Upper lobe of left lung (tissue), 6 donors: ENCODE data around the gene AGAP1. TPM values are rescaled to one million over a fixed set of nuclear protein-coding genes. Genes with fewer than 3 reads are reported as not detected.

Experiments
- ATAC-seq, 2 donors: fragments of 200-7000 bp; cut with Tn5 transposase; one replicate each; pipeline ENCODE4 v1.9.1; 2022; ENCODE audit warnings: mild to moderate bottlenecking in 2 of 2, moderate library complexity in 2 of 2; ENCODE audit not compliant: low FRiP score in 2 of 2
- DNase-seq, 2 donors: peaks; one replicate each; pipeline ENCODE4 v3.0.0-alpha.2; 2019 to 2020
- H3K27ac ChIP-seq, 4 donors: fragments of 200-600 bp; sonication (generic); one replicate each; pipeline ENCODE4 v1.5.1; 2016 to 2019
- H3K27me3 ChIP-seq, 4 donors: fragments of 200-600 bp; sonication (generic); one replicate each; pipeline ENCODE4 v1.5.1; 2017 to 2019
- H3K36me3 ChIP-seq, 4 donors: fragments of 200-600 bp; sonication (generic); one replicate each; pipeline ENCODE4 v1.5.1; 2016 to 2019
- H3K4me1 ChIP-seq, 4 donors: fragments of 200-600 bp; sonication (generic); one replicate each; pipeline ENCODE4 v1.5.1; 2018 to 2019
- H3K4me3 ChIP-seq, 4 donors: fragments of 200-600 bp; sonication (generic); one replicate each; pipeline ENCODE4 v1.5.1; 2017 to 2019; ENCODE audit warnings: mild to moderate bottlenecking in 2 of 4, moderate library complexity in 1 of 4
- H3K9me3 ChIP-seq, 4 donors: fragments of 200-600 bp; sonication (generic); one replicate each; pipeline ENCODE4 v1.5.1; 2018 to 2019
- EP300 ChIP-seq, 4 donors: sonication (generic); formaldehyde crosslinking; IDR thresholded peaks; one replicate each; pipeline ENCODE4 v1.5.1; 2017; ENCODE audit warnings: antibody characterized with exemption in 4 of 4, control low read depth in 2 of 4
- POLR2A ChIP-seq, 4 donors: fragments of 450-650 bp; IDR thresholded peaks; one replicate each; pipeline ENCODE4 v1.5.1; 2016 to 2017; ENCODE audit warnings: antibody characterized with exemption in 4 of 4, mild to moderate bottlenecking in 2 of 4
- POLR2AphosphoS5 ChIP-seq, 2 donors: sonication (generic); formaldehyde crosslinking; IDR thresholded peaks; one replicate each; pipeline ENCODE4 v1.5.1; 2017; ENCODE audit warnings: antibody characterized with exemption in 2 of 2
- WGBS, 2 donors: methylation state at CpG; one replicate each; pipeline ENCODE4 v1.1.5; 2017 to 2018; 5-methylcytosine and 5-hydroxymethylcytosine counted together
- total RNA-seq, 6 donors: library from RNA; depleted of rRNA in 4 of 6; stranded (reverse); fragments of >200 nt in 4 of 6; gene quantifications; one replicate each; pipeline versions ENCODE4 v1.1.0 to v1.2.1, GENCODE V29; 2016 to 2021
- TF ChIP-seq, protein P1 (sequence below), 6 experiments: fragments of 450-650 bp in 4 of 6; fragments of 200-600 bp in 2 of 6; sonication (generic) in 2 of 6; IDR thresholded peaks; one replicate each; pipeline ENCODE4 v1.5.1; 2016 to 2019; ENCODE audit warnings: antibody characterized with exemption in 6 of 6
- donor health status: DM: no; HTN: no; CAD: no; lungs with moderate emphysema.
- donor health status: DM: no; HTN: yes; CAD: no; lungs with severe emphysema.

AGAP1 gene
- total RNA-seq, 6 donors from 2014 or later: 25.5 to 45.1 (median 30.7) TPM

DNA sequence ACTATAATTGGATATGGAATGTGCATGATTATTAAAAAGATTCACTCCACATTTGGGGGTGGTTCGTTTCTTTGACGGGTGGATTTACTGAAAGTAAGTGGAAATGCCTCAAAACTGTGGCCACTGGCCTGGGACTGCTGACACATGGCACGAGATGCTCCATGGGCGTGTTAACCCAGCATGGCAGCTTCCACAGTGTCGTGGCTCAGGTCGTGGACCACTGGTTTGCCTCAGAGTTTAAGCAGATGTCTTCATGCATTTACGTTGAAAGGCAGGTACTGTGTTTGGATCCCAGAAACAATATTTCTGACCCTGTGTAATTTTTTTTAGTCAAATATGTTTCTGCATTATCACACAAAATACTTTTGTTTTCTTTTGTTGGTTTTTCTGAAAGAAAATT is 432.4 kb downstream of the AGAP1 start:
- H3K36me3 ChIP-seq: peaks cover 0 to 13% (median 3%) of the 10 kb centered on the region in 4 donors
- no peaks in the 10 kb centered on the region for H3K4me1 ChIP-seq
- no peaks in the 10 kb centered on the region for H3K9me3 ChIP-seq
- H3K4me3 ChIP-seq: no peak overlapping the region
- WGBS, 2 donors: 91 to 94% methylated on average over 7 of the region's 7 CpGs
- TF ChIP-seq, protein P1, sequence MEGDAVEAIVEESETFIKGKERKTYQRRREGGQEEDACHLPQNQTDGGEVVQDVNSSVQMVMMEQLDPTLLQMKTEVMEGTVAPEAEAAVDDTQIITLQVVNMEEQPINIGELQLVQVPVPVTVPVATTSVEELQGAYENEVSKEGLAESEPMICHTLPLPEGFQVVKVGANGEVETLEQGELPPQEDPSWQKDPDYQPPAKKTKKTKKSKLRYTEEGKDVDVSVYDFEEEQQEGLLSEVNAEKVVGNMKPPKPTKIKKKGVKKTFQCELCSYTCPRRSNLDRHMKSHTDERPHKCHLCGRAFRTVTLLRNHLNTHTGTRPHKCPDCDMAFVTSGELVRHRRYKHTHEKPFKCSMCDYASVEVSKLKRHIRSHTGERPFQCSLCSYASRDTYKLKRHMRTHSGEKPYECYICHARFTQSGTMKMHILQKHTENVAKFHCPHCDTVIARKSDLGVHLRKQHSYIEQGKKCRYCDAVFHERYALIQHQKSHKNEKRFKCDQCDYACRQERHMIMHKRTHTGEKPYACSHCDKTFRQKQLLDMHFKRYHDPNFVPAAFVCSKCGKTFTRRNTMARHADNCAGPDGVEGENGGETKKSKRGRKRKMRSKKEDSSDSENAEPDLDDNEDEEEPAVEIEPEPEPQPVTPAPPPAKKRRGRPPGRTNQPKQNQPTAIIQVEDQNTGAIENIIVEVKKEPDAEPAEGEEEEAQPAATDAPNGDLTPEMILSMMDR (IDR thresholded peaks at IDR 0.05): no peak
- no peak for TF ChIP-seq EP300 (IDR thresholded peaks at IDR 0.05)
- no peak for TF ChIP-seq POLR2A (IDR thresholded peaks at IDR 0.05)
- TF ChIP-seq POLR2AphosphoS5 (IDR thresholded peaks at IDR 0.05): no peak
- no peak overlapping the region for H3K27ac ChIP-seq
- ATAC-seq (no peak), DNase-seq (no peak)
- H3K27me3 ChIP-seq: no peaks in the 10 kb centered on the region

DNA sequence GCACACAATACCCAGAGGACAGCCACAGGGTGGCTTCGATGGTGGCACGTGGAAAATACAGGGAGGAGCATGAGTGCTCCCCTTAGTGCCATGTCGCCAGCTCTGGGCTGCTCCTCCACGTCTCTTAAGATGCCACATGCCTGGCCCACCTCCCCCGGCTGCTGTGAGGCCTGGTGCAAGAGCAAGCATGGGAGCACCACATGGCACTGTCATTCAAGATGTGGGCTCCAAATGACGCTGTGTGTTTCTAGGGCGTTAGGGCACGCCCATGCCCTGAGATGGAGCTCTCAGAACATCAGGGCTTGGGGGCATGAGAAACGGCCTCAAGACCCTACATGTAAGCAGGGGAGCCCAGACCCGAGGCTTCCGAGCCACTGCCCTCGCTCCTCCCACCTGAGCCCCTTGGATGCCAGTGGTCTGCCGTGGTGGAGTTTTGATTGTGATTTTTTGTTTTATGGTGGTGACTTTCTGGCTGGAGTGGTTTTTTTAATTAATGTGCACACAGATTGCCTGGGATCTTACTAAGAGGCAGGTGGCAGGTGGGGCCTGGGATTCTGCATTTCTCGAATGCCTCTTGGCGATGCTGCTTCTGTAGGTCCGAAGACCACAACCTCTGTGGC is 435.0 kb downstream of the AGAP1 start:
- DNase-seq: no peak
- 92 to 95% methylated on average over 13 to 16 of the region's 16 CpGs for WGBS, 2 donors

DNA sequence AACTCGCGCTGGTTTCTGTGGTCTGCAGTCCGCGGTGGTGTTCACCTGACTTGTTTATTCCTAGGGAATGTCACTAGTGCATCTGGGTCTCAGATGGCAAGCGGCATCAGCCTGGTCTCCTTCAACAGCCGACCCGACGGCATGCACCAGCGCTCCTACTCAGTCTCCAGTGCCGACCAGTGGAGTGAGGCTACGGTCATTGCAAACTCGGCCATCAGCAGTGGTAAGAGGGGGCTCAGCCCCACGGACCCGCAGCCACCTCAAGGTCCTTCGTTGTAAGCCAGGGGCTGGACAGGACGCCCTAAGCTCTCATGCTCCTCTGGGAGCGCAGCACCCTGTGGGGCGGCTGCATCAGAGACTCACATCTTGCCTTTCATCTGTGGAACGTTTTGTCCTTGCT is 436.9 kb downstream of the AGAP1 start:
- no peak for ATAC-seq
- DNase-seq: no peak
- H3K4me3 ChIP-seq: no peak overlapping the region
- no peaks in the 10 kb centered on the region for H3K27me3 ChIP-seq
- H3K27ac ChIP-seq: no peak overlapping the region
- H3K4me1 ChIP-seq: peaks cover 0 to 6% (median 0%) of the 10 kb centered on the region in 4 donors
- TF ChIP-seq POLR2A (IDR thresholded peaks at IDR 0.05): no peak
- TF ChIP-seq EP300 (IDR thresholded peaks at IDR 0.05): no peak
- TF ChIP-seq POLR2AphosphoS5 (IDR thresholded peaks at IDR 0.05): no peak
- TF ChIP-seq, protein P1 (IDR thresholded peaks at IDR 0.05): no peak
- H3K36me3 ChIP-seq: peaks cover 0 to 25% (median 7%) of the 10 kb centered on the region in 4 donors
- WGBS, 2 donors: 86 to 96% methylated on average over 5 to 19 of the region's 19 CpGs
- H3K9me3 ChIP-seq: no peaks in the 10 kb centered on the region

More for the DNA sequence above, 435.0 kb downstream of the AGAP1 start:
- Histone ChIP-seq H3K9me3 (no peaks in the 10 kb centered on the region), H3K4me3 (no peak overlapping the region), H3K27ac (no peak overlapping the region), H3K27me3 (no peaks in the 10 kb centered on the region), H3K36me3 (peaks cover 0 to 22% (median 7%) of the 10 kb centered on the region in 4 donors), H3K4me1 (no peaks in the 10 kb centered on the region)
- ATAC-seq: no peak
- TF ChIP-seq, protein P1 (IDR thresholded peaks at IDR 0.05): no peak
- TF ChIP-seq POLR2AphosphoS5 (IDR thresholded peaks at IDR 0.05) (no peak), POLR2A (IDR thresholded peaks at IDR 0.05) (no peak), EP300 (IDR thresholded peaks at IDR 0.05) (no peak)

DNA sequence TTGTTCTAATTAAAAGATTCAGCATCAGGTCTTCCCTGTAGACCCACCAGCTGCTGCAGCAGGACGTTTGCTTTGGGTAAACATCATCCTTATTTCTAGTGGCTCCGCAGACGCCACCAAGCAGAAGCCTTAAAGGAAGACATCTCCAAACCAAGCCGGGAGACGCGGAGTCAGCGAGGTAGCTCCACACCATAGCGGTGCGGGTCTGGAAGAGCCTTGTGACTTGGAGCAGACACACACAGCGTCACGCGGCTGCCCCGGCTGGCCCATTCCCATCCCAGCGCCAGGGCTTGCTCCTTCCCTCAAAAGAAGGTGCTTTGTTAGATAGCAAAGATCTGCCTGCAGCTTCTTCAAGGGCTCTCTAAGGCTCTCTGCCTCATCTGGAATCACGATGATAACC is 437.8 kb downstream of the AGAP1 start:
- 86 to 95% methylated on average over 11 to 15 of the region's 15 CpGs for WGBS, 2 donors
- Histone ChIP-seq H3K36me3 (peaks cover 0 to 25% (median 7%) of the 10 kb centered on the region in 4 donors), H3K4me1 (peaks cover 0 to 6% (median 0%) of the 10 kb centered on the region in 4 donors), H3K4me3 (no peak overlapping the region), H3K27ac (no peak overlapping the region), H3K9me3 (peaks cover 0 to 7% (median 0%) of the 10 kb centered on the region in 4 donors), H3K27me3 (no peaks in the 10 kb centered on the region)
- ATAC-seq: no peak
- TF ChIP-seq EP300 (IDR thresholded peaks at IDR 0.05): no peak
- TF ChIP-seq POLR2A (IDR thresholded peaks at IDR 0.05): no peak
- no peak for TF ChIP-seq POLR2AphosphoS5 (IDR thresholded peaks at IDR 0.05)
- TF ChIP-seq, protein P1 (IDR thresholded peaks at IDR 0.05): no peak
- DNase-seq: no peak
